Measurements from ENCODE around the gene TTC21B. TPM values are rescaled to one million over a fixed set of nuclear protein-coding genes. Genes with fewer than 3 reads are reported as not detected.

TTC21B gene
- total and polyA plus RNA-seq, 9 of the 15 experiments (the other 6 are each of a cell fraction or from before 2014, with no cell fraction given): 5.2 to 34.9 (median 18.5) TPM

DNA sequence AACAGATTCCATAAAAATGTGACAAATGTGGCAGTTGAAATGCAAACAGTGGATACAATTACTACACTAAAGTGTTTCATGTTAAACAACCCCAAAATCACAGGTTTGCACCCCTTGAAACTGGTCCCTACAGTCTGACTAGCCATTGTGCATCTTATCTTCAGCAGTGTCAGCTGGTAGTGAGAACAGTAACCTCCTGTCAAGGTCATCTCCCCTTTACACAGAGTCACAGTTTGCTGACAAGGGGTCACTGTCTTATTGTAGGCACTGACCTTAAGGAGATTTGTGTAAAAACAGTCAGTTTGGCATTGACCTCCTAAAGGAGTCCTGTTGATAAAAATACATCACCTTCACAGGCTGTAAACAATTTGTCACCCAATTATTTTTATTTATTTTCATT is 37.3 kb upstream of the TTC21B start (continued):
- TF ChIP-seq, protein P1, sequence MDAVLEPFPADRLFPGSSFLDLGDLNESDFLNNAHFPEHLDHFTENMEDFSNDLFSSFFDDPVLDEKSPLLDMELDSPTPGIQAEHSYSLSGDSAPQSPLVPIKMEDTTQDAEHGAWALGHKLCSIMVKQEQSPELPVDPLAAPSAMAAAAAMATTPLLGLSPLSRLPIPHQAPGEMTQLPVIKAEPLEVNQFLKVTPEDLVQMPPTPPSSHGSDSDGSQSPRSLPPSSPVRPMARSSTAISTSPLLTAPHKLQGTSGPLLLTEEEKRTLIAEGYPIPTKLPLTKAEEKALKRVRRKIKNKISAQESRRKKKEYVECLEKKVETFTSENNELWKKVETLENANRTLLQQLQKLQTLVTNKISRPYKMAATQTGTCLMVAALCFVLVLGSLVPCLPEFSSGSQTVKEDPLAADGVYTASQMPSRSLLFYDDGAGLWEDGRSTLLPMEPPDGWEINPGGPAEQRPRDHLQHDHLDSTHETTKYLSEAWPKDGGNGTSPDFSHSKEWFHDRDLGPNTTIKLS (IDR thresholded peaks at IDR 0.05; ENCODE audit: borderline replicate concordance, low read depth): no peak
- TF ChIP-seq SLC30A9 (CRISPR knock-in tag; IDR thresholded peaks at IDR 0.05) (no peak), KLF16 (IDR thresholded peaks at IDR 0.05) (no peak), ETV1 (tag; conservative IDR thresholded peaks at IDR 0.05; ENCODE audit: low read depth) (no peak), MTA2 (IDR thresholded peaks at IDR 0.05; ENCODE audit: low read depth) (no peak), TEAD2 (tag; IDR thresholded peaks at IDR 0.05) (no peak), THRAP3 (IDR thresholded peaks at IDR 0.05; ENCODE audit: borderline replicate concordance) (no peak), KAT2B (IDR thresholded peaks at IDR 0.05; ENCODE audit: low read depth, low read length) (no peak), PPARD (CRISPR knock-in tag; IDR thresholded peaks at IDR 0.05) (no peak)
- TF ChIP-seq, protein P2, sequence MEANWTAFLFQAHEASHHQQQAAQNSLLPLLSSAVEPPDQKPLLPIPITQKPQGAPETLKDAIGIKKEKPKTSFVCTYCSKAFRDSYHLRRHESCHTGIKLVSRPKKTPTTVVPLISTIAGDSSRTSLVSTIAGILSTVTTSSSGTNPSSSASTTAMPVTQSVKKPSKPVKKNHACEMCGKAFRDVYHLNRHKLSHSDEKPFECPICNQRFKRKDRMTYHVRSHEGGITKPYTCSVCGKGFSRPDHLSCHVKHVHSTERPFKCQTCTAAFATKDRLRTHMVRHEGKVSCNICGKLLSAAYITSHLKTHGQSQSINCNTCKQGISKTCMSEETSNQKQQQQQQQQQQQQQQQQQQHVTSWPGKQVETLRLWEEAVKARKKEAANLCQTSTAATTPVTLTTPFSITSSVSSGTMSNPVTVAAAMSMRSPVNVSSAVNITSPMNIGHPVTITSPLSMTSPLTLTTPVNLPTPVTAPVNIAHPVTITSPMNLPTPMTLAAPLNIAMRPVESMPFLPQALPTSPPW (CRISPR knock-in tag; IDR thresholded peaks at IDR 0.05): no peak

Data from K562 (cell line).